HT1080 (cell line): ENCODE measurements around the gene LMTK3. TPM values are rescaled to one million over a fixed set of nuclear protein-coding genes. Genes with fewer than 3 reads are reported as not detected.
"Not testable (repeated sequence)": the region's sequence is repeated elsewhere in the genome, so short reads cannot be mapped to it uniquely, and the experiment has no call there.

Experiments
- DNase-seq: peaks from one replicate; pipeline ENCODE4 v3.0.0-alpha.2; 2015; ENCODE audit warnings: low read depth
- total RNA-seq: library from RNA; depleted of rRNA; stranded (reverse); fragments of >200 nt; shearing (Covaris generic); gene quantifications from 2 replicates; pipeline ENCODE4 v1.2.3, GENCODE V29; 2014

LMTK3 gene
- total RNA-seq, 1 experiment from 2014 or later, result 0.05 TPM

DNA sequence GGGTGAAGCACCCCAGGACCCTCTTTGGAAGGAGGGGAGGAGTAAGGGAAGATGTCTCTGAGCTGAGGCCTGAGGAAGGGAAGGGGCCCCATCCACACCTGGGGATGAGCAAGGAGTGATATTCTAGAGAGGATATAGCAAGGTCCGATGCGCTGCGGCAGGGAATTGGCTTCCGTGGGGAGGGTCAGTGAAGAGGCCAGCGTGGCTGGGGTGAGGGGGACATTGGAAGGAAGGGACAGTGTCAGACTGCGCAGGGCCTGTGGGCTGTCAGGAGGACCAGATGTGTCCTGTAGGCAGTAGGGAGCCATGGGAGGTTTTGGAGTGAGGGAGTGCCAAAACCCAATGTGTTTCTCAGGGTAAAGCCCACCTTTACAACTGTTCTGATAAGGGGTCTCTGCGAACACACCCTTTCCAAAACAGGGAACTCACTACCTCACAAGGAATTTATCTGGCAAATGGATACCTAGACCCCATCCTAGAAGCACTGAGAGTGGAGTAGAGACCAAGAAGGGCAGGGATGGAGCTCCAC lies 3.7 kb downstream of the LMTK3 start:
- DNase-seq, result no peak

DNA sequence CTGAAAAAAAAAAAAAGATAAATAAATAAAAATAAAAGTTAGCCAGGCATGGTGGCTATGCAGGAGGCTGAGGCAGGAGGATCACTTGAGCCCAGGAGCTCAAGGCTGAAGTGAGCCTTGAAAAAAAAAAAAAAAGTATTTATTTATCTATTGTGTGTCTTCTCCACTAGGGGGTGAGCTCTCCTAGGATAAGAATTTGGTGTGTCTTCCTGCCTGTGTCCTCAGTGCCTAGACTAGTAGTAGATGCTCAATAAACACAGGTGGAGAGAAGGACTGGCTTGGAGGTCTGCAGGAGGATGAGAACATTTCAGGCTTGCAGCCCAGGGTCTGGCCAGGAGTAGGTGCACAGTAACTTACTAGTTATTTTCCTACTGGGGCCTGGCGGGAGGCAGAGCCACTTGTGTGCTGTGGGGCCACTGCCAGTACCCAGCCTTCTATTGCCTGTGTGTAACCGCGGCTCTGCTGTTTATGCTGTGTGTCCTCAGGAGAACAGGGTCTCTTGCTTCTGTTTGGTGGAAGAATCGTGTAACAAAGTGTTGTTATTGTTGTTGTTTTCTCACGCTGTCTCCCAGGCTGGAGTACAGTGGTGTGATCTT lies 5.4 kb downstream of the LMTK3 start:
- peak; percentile 63 for DNase-seq

DNA sequence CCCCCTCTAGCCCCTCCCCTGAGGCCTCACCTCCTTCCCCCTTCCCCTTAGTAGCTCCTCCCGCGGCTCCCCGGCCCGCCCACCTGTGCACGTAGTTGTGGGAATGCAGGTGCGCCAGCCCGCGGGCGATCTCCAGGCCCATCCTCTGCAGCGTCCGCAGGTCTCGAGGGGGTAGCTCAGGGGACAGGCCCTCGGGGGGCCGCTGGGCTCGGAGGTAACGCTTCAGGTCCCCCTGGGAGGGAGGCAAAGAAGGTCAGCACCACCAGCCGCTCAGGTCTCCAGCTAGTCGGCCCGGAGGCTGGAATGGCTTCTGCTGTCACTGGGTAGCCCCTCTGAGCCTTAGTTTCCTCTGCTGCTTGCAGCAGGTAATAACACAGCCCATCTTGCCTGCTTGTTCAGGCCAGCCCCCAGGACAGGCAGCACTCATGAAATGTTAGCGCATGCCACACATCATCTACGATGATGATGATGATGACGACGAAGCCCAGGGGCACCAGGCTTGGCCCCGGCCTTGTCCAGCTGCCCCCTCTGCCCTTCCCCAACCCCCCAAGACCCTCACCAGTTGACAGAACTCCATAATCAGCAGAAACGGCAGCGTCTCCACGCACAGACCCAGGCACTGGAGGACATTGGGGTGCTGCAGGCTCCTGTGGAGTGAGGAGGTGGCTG lies 9.2 kb downstream of the LMTK3 start:
- no peak for DNase-seq

- DNase-seq, result peak; percentile 21
Measured at GRCh38 chr19:48501494-48502349, 9.9 kb downstream of the LMTK3 start.

DNA sequence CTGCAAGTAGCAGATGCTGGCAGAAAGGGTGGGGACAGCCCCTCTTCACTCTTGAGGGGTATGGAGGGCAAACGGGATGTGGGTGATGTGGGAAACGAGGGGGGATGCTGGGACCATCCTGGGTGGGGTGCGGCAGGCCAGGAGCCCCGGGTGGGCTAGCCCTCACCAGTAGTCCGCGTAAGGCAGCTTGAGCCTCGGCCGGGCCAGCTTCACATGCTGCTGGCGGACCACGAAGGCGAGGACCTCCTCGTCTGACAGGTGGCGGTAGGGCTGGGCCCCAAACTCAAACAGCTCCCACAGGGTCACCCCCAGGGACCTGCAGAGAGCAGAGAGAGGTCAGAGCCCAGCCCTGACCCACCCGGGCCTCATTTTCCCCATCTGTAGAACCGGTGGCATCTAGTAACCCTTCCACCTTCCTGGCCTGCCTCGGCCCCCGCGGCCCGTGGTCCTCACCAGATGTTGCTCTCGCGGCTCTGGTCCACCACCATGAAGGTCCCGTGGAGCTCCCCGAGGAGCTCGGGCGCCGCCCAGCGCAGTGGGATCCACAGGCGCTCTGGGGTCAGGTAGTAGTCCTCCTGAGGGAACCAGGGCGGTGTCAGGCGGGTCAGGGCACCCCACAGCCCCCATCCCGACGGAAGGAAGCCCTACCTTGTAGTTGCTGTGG lies 10.7 kb downstream of the LMTK3 start:
- DNase-seq, result no peak

- no peak for DNase-seq
Measured at GRCh38 chr19:48499316-48500090, 12.1 kb downstream of the LMTK3 start.

GRCh38 chr19:48498595-48499311 lies 12.9 kb downstream of the LMTK3 start:
- no peak for DNase-seq

GRCh38 chr19:48497728-48498594 lies 13.7 kb downstream of the LMTK3 start:
- DNase-seq, result no peak

- DNase-seq, result no peak
Measured at GRCh38 chr19:48496959-48497727, 14.5 kb downstream of the LMTK3 start.

- DNase-seq, result peak; percentile 50
Measured at GRCh38 chr19:48495396-48495795, 16.2 kb downstream of the LMTK3 start.

DNA sequence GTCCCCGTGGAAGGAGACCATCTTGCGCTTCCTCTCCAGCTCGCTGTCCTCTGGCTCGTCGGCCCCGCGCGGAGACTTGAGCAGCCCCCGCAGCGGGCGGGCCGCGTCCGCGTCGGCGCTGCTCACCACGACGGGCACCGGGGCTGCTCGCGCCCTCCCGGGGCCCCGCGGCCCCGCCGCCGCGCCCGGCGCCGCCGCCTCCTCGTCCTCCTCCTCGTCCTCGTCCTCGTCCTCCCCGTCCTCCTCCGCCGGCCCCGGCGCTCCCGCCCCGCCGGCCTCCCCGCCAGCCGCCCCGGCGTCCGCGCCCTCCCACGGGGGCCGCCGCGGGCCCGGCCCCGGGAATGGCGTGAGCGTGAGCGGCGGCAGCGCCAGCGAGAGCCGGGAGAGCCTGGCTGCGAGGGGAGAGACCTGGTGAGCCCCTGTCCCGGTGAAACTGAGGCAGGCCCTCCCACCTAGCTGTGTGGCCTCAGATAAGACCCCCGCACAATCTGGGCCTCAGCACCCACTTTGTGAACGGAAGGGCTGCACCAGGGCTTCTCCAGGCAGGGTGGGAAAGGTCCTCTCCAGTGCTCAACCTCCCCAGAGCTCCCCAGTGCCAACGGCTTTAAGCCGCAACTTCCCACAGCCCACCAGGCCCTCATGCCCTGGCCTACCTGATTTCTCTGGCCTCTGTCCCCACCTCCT lies 17.8 kb downstream of the LMTK3 start:
- DNase-seq, result no peak

- DNase-seq, result peak; percentile 79
Measured at GRCh38 chr19:48492925-48493717, 18.5 kb downstream of the LMTK3 start.

DNA sequence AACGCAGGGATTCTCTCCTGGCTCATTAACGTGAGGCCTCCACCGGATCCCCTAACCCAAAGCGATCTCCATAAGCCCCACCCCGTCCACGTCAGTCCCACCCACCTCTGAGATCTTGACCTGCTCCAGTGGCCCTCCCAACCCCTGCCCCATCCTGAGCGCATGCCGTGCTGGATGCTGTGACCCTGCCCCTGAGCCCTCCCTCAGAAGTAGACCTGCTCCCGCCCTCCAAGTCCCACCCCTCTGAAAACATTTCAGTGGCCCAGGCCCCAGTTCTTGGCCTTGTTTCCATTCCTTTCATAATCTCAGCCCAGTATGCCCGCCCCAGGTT lies 19.9 kb downstream of the LMTK3 start:
- DNase-seq, result no peak

GRCh38 chr19:48490981-48491792 lies 20.4 kb downstream of the LMTK3 start:
- no peak for DNase-seq

DNA sequence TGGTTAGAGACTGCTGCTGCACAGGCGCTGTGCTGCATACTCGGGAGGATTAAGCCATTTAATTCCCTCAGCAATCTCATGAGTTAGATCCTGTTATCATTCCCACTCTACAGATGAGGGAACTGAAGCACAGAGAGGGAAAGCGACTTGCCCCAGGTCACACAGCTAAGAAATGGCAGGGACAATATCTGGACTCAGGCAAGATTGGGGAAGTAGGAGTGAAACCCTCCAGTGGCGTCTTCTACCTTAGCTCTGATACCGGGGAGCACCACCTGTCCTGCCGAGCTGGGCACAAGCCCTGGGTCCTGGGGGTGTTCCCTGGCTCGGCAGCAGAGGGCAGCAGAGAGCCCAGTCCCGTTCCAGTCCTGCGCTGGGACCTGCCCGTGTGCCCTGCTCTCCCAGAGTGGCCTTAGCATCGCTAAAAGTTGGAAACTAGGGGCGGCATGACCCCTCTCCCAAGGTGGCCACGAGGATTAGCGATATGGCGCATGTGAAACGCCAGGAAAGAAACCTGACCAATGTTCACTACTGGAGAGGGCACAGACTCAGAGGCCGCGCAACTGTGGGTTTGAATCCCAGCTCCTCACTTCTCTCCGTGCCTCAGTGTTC lies 21.9 kb downstream of the LMTK3 start:
- peak; percentile 53 for DNase-seq

- not testable (repeated sequence) for DNase-seq
Measured at GRCh38 chr19:48488478-48488877, 23.2 kb downstream of the LMTK3 start.
